Neuronal stem cell (in vitro differentiated cells): ENCODE data around the gene LOXL1.

Source experiments
- DNase-seq: peaks from one replicate; pipeline ENCODE4 v3.0.0-alpha.2; 2013; ENCODE audit warnings: low spot score
- H2AFZ ChIP-seq: one replicate; pipeline ENCODE4 v1.6.1; 2013; ENCODE audit warnings: mild to moderate bottlenecking, low read length, inconsistent platforms
- H2AK5ac ChIP-seq: 2 replicates; pipeline ENCODE4 v1.6.1; 2013; ENCODE audit warnings: low read depth, mild to moderate bottlenecking, inconsistent platforms, low read length, moderate library complexity, mixed read lengths
- H2BK120ac ChIP-seq: 2 replicates; pipeline ENCODE4 v1.6.1; 2013; ENCODE audit warnings: low read depth, mild to moderate bottlenecking, inconsistent platforms, low read length, moderate library complexity, mixed read lengths
- H2BK12ac ChIP-seq: one replicate; pipeline ENCODE4 v1.6.1; 2013; ENCODE audit warnings: low read length, inconsistent platforms
- H2BK15ac ChIP-seq: 2 replicates; pipeline ENCODE4 v1.6.1; 2013; ENCODE audit warnings: mild to moderate bottlenecking, low read length, inconsistent platforms, mixed read lengths
- H2BK5ac ChIP-seq: one replicate; pipeline ENCODE4 v1.6.1; 2013; ENCODE audit warnings: inconsistent platforms, mild to moderate bottlenecking, low read length, moderate library complexity
- H3K14ac ChIP-seq: one replicate; pipeline ENCODE4 v1.6.1; 2013; ENCODE audit warnings: low read length, inconsistent platforms
- H3K18ac ChIP-seq: 2 replicates; pipeline ENCODE4 v1.6.1; 2013; ENCODE audit warnings: low read length, inconsistent platforms
- H3K23ac ChIP-seq: 2 replicates; pipeline ENCODE4 v1.6.1; 2013; ENCODE audit warnings: low read depth, mild to moderate bottlenecking, mixed read lengths, low read length, inconsistent platforms; ENCODE audit not compliant: poor library complexity
- H3K27ac ChIP-seq: replicated peaks from 3 replicates; pipeline ENCODE4 v1.5.1; 2013; ENCODE audit warnings: low read length, inconsistent platforms
- H3K27me3 ChIP-seq, 3 experiments: 2 replicates each; pipeline ENCODE4 v1.6.1; 2013; ENCODE audit warnings: low read length in 3 of 3, mild to moderate bottlenecking in 2 of 3, inconsistent platforms in 1 of 3, low read depth in 1 of 3, mixed read lengths in 1 of 3, moderate library complexity in 1 of 3; ENCODE audit not compliant: control insufficient read depth in 3 of 3, insufficient read depth in 3 of 3
- H3K36me3 ChIP-seq, 2 donors: replicated peaks in 1 of 2; 2 replicates each; pipeline ENCODE4 v1.6.1; 2013; ENCODE audit warnings: low read length in 2 of 2; ENCODE audit not compliant: control insufficient read depth in 2 of 2, insufficient read depth in 2 of 2
- H3K4ac ChIP-seq: 2 replicates; pipeline ENCODE4 v1.6.1; 2013; ENCODE audit warnings: inconsistent platforms, mild to moderate bottlenecking, low read length, moderate library complexity
- H3K4me1 ChIP-seq, 2 donors: 1 replicate in 1 of 2; 2 replicates in 1 of 2; pipeline ENCODE4 v1.6.1; 2013; ENCODE audit warnings: low read length in 2 of 2, low read depth in 1 of 2; ENCODE audit not compliant: control insufficient read depth in 2 of 2, insufficient read depth in 1 of 2
- H3K4me2 ChIP-seq: one replicate; pipeline ENCODE4 v1.6.1; 2013; ENCODE audit warnings: mild to moderate bottlenecking, low read length, inconsistent platforms; ENCODE audit not compliant: insufficient read depth, poor library complexity, severe bottlenecking
- H3K4me3 ChIP-seq, 2 donors: 2 replicates each; pipeline ENCODE4 v1.5.1; 2013; ENCODE audit warnings: low read length in 2 of 2, mild to moderate bottlenecking in 2 of 2, inconsistent platforms in 1 of 2, moderate library complexity in 1 of 2
- H3K79me1 ChIP-seq: one replicate; pipeline ENCODE4 v1.6.1; 2013; ENCODE audit warnings: low read depth, mild to moderate bottlenecking, inconsistent platforms, low read length, moderate library complexity
- H3K9ac ChIP-seq: one replicate; pipeline ENCODE4 v1.6.1; 2013; ENCODE audit warnings: mild to moderate bottlenecking, low read depth, low read length, inconsistent platforms; ENCODE audit not compliant: poor library complexity
- H3K9me3 ChIP-seq, 2 donors: replicated peaks in 1 of 2; 2 replicates each; pipeline versions ENCODE3 to v1.6.1; 2013; ENCODE audit warnings: low read length in 2 of 2, mild to moderate bottlenecking in 2 of 2, inconsistent platforms in 1 of 2, low read depth in 1 of 2, mixed read lengths in 1 of 2, moderate library complexity in 1 of 2; ENCODE audit not compliant: control insufficient read depth in 2 of 2, insufficient read depth in 1 of 2
- H4K8ac ChIP-seq: one replicate; pipeline ENCODE4 v1.6.1; 2013; ENCODE audit warnings: low read depth, mild to moderate bottlenecking, inconsistent platforms, low read length, moderate library complexity
- H4K91ac ChIP-seq: one replicate; pipeline ENCODE4 v1.6.1; 2013; ENCODE audit warnings: low read length, low read depth, mild to moderate bottlenecking, inconsistent platforms; ENCODE audit not compliant: poor library complexity
- WGBS, 2 donors: extraction: QIAGEN DNeasy Blood & Tissue Kit; methylation state at CpG; one replicate each; pipeline ENCODE4 v1.1.7; 2013; ENCODE audit warnings: missing lambda C conversion rate in 2 of 2, mixed read lengths in 1 of 2; ENCODE audit not compliant: insufficient read length in 2 of 2, insufficient replicate concordance in 1 of 2; ENCODE audit errors: extremely low coverage in 2 of 2; 5-methylcytosine and 5-hydroxymethylcytosine counted together

Gene LOXL1

DNA sequence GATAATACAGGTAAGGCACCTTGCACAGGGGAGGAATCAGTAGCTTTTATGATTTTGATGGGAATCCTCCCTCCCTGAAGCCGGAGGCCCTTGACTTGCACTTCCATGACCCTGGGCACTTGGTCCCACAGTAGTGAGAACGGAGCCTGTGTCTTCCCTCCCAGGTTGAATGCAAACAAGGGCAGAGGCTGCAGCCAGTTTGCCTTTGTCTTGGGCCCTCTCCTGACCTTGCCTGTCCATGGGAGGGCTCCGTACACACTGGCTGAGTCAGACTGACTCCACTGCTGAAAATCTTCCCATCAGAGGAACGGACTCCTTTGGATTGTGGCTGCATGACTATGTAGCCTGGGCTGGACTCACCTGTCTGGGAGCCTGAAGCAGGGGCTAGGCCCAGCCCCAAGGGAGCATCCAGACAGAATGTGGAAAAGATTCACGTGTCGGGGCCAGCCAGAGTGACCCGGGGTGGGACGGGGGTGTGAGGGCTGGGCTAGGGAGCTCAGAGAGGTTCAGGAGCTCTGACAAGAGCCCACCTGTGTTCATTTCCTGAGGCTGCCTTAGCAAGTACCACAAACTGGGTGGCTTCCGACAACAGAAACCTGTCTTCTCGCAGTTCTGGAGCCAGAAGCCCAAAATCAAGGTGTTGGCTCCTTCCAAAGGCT is 43.4 kb upstream of the LOXL1 start:
- Histone ChIP-seq H3K36me3 (no peaks in the 10 kb centered on the region), H3K27ac (no peak overlapping the region), H2AK5ac (no peak overlapping the region), H2BK15ac (no peak overlapping the region), H3K9ac (no peak overlapping the region), H3K4me3 (no peak overlapping the region), H2BK5ac (no peak overlapping the region), H3K4me1 (no peaks in the 10 kb centered on the region), H3K4ac (no peak overlapping the region), H3K79me1 (no peaks in the 10 kb centered on the region), H3K27me3 (peaks cover 0 to 28% (median 2%) of the 10 kb centered on the region in 3 experiments), H3K23ac (no peak overlapping the region), H2AFZ (no peak overlapping the region), H4K8ac (no peak overlapping the region), H2BK12ac (no peak overlapping the region), H3K18ac (no peak overlapping the region), H3K9me3 (no peaks in the 10 kb centered on the region), H3K4me2 (no peak overlapping the region), H3K14ac (no peak overlapping the region), H4K91ac (no peak overlapping the region), H2BK120ac (no peak overlapping the region)
- no peak for DNase-seq
- WGBS, 2 donors = no CpG with 5 or more reads among the region's 10 CpGs

- Histone ChIP-seq H2BK120ac (no peak overlapping the region), H3K36me3 (no peaks in the 10 kb centered on the region), H3K4me3 (no peak overlapping the region), H3K4me2 (no peak overlapping the region), H3K18ac (no peak overlapping the region), H3K23ac (no peak overlapping the region), H4K8ac (no peak overlapping the region), H3K27me3 (peaks cover 0 to 33% (median 2%) of the 10 kb centered on the region in 3 experiments), H3K14ac (no peak overlapping the region), H3K9me3 (no peaks in the 10 kb centered on the region), H2BK12ac (no peak overlapping the region), H3K79me1 (no peaks in the 10 kb centered on the region), H2BK15ac (no peak overlapping the region), H4K91ac (no peak overlapping the region), H2AK5ac (no peak overlapping the region), H3K9ac (no peak overlapping the region), H3K27ac (no peak overlapping the region), H3K4ac (no peak overlapping the region), H2AFZ (no peak overlapping the region), H3K4me1 (no peaks in the 10 kb centered on the region), H2BK5ac (no peak overlapping the region)
- no CpG with 5 or more reads among the region's 3 CpGs for WGBS, 2 donors
- DNase-seq = no peak
Observed at GRCh38 chr15:73884159-73884558, 42.1 kb upstream of the LOXL1 start.

DNA sequence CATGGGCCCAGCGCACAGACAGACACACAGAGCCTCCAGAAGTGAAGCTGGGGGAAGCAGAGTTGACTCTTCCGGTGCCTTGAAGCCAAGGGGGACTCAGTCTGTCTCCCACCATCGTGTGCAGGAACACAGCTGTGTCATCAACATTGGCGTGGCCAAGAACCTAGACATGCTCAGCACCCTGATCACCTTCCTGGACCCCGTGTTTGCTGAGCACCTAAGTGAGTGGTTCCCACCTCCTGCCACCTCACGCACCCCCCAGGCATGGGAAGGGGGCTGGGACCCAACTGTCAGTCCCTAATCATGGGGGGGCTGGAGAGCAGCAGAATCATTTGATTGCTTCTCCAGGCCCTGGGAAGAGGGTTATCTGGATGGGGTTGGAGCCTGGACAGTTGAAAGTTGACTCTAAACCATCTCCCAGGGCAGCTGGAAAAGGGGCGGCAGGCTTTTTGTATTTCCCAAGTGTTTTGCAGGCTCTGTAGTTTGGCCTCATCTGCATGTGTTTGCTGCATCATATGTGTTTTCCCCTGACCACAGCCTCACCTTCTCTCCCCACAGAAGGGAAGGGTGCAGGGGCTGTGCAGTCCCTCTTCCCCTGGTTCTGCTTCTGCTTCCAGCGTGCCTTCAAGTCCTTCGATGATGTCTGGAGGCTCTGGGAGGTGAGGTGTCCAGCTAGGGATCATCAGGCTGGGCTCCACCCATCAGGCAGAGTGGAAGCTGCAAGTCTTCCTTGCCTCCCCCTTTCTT is 40.1 kb upstream of the LOXL1 start:
- Histone ChIP-seq H3K27me3 (peaks cover 0 to 39% (median 2%) of the 10 kb centered on the region in 3 experiments), H3K14ac (no peak overlapping the region), H2AFZ (no peak overlapping the region), H2AK5ac (no peak overlapping the region), H3K4ac (no peak overlapping the region), H2BK15ac (no peak overlapping the region), H3K79me1 (no peaks in the 10 kb centered on the region), H3K27ac (no peak overlapping the region), H3K4me3 (peak overlapping the region in 1 of 2 donors; percentile 11), H3K23ac (no peak overlapping the region), H3K9me3 (no peaks in the 10 kb centered on the region), H3K4me2 (no peak overlapping the region), H3K4me1 (no peaks in the 10 kb centered on the region), H4K91ac (no peak overlapping the region), H4K8ac (no peak overlapping the region), H3K36me3 (no peaks in the 10 kb centered on the region), H2BK5ac (no peak overlapping the region), H3K9ac (no peak overlapping the region), H3K18ac (no peak overlapping the region), H2BK12ac (no peak overlapping the region), H2BK120ac (no peak overlapping the region)
- DNase-seq = no peak
- no CpG with 5 or more reads among the region's 9 CpGs for WGBS, 2 donors

DNA sequence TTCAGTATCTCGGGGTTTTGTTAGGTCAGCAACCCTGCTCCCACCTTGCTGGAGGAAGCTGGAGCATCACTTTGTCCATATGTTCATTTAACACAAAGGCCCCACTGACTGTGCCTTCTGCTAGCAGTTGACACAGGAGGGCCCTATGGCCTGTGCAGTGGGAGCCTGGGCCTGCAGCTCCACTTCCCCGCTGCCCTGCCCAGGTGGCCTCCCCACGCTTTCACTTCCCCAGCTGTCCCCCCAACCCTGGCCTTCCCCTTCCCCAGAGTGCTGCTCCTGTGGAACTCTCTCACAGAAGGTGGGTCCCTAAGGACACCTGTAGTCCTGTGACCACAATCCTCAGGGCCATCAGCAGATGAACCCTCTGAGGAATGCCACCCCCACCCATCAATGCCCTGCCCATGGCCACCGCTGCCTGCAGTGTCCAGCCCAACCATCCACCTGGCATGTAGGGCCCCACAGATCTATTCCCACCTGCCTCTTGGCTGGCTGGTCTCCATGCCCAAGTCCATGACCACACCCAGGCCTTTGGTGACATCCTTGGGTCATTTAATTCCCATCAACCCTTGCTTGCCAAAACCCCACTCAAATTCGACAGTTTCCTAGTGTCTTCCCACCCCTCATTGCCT is 39.4 kb upstream of the LOXL1 start:
- Histone ChIP-seq H3K18ac (no peak overlapping the region), H3K4me1 (no peaks in the 10 kb centered on the region), H3K4ac (no peak overlapping the region), H2BK5ac (no peak overlapping the region), H3K4me2 (no peak overlapping the region), H3K36me3 (no peaks in the 10 kb centered on the region), H2BK12ac (no peak overlapping the region), H3K23ac (no peak overlapping the region), H2AFZ (no peak overlapping the region), H4K8ac (no peak overlapping the region), H3K9ac (no peak overlapping the region), H3K9me3 (peaks cover 0 to 2% of the 10 kb centered on the region in 2 donors), H2BK15ac (no peak overlapping the region), H4K91ac (no peak overlapping the region), H2BK120ac (no peak overlapping the region), H2AK5ac (no peak overlapping the region), H3K4me3 (no peak overlapping the region), H3K14ac (no peak overlapping the region), H3K79me1 (no peaks in the 10 kb centered on the region), H3K27ac (no peak overlapping the region), H3K27me3 (peaks cover 0 to 34% (median 2%) of the 10 kb centered on the region in 3 experiments)
- DNase-seq = no peak
- WGBS, 2 donors = no CpG with 5 or more reads among the region's 5 CpGs
